K562 (cell line): ENCODE results near the gene OR2V1. TPM values are rescaled to one million over a fixed set of nuclear protein-coding genes. Genes with fewer than 3 reads are reported as not detected.

Experiments
- ATAC-seq: fragments of 200-7000 bp; cut with Tn5 transposase; 3 replicates; pipeline ENCODE4 v1.9.1; 2020; ENCODE audit warnings: moderate library complexity
- BruUV-seq: library from RNA; stranded (reverse); fragments of 400-500 nt; replicated peaks from 2 replicates; lab custom pipeline; 2021; lab: Mats Ljungman, UMichigan
- CTCF ChIA-PET: fragments of 300-600 bp; formaldehyde crosslinking; extraction: SDS; loops from one replicate; lab custom pipeline; 2021; ENCODE audit warnings: low intra/inter-chr PET ratio; lab: Yijun Ruan, JAX
- POLR2A ChIA-PET: fragments of 300-600, 350-650 bp; sonication (Branson Sonifier 250); formaldehyde crosslinking; extraction: SDS; loops from one replicate; lab custom pipeline; 2021; ENCODE audit warnings: antibody characterized with exemption, inconsistent platforms; lab: Yijun Ruan, JAX
- DNase-seq, 4 experiments: peaks; one replicate each; pipeline versions ENCODE4 v3.0.0 to v3.0.0-alpha.2; 2011 to 2018; ENCODE audit warnings: low spot score in 3 of 4, mixed read lengths in 3 of 4; ENCODE audit errors: extremely low read depth in 1 of 4
- FAIRE-seq: peaks from 2 replicates; lab custom pipeline; 2011; peaks lifted over from hg19 to GRCh38; lab: Jason Lieb, UNC
- H2AFZ ChIP-seq: 2 replicates; pipeline ENCODE4 v1.6.0; 2011; ENCODE audit warnings: low read depth, low read length, control low read depth, inconsistent platforms
- H3K27ac ChIP-seq: fragments of 200-600 bp; 3 replicates; pipeline ENCODE4 v1.8.0; 2011; ENCODE audit warnings: low read depth, mild to moderate bottlenecking, control low read depth, inconsistent platforms, low read length, moderate library complexity, mixed read lengths; ENCODE audit errors: extremely low read depth
- H3K27me3 ChIP-seq, 2 experiments: fragments of 300-600 bp in 1 of 2; 2 replicates in 1 of 2; 3 replicates in 1 of 2; pipeline versions ENCODE4 v1.6.0 to v1.8.0; 2011; ENCODE audit warnings: inconsistent platforms in 2 of 2, low read length in 2 of 2, mild to moderate bottlenecking in 1 of 2, mixed read lengths in 1 of 2, moderate library complexity in 1 of 2; ENCODE audit not compliant: control insufficient read depth in 2 of 2, insufficient read depth in 2 of 2
- H3K36me3 ChIP-seq: fragments of 300-600 bp; 3 replicates; pipeline ENCODE4 v1.8.0; 2011; ENCODE audit warnings: mild to moderate bottlenecking, low read length, inconsistent platforms; ENCODE audit not compliant: control insufficient read depth, insufficient read depth
- H3K4me1 ChIP-seq, 2 experiments: fragments of 200-600 bp in 1 of 2; replicated peaks in 1 of 2; 2 replicates in 1 of 2; 3 replicates in 1 of 2; pipeline versions ENCODE4 v1.5.1 to v1.8.0; 2011; ENCODE audit warnings: inconsistent platforms in 2 of 2, low read length in 2 of 2, mild to moderate bottlenecking in 1 of 2, mixed read lengths in 1 of 2, moderate library complexity in 1 of 2; ENCODE audit not compliant: control insufficient read depth in 2 of 2, insufficient read depth in 2 of 2
- H3K4me2 ChIP-seq: 2 replicates; pipeline ENCODE4 v1.6.1; 2011; ENCODE audit warnings: low read length, control low read depth, inconsistent platforms, mixed read lengths; ENCODE audit not compliant: insufficient read depth
- H3K4me3 ChIP-seq: fragments of 200-600 bp; sonication (generic), shearing (Covaris generic); 2 replicates; pipeline ENCODE4 v1.5.1; 2016; ENCODE audit warnings: control low read depth, inconsistent platforms
- H3K79me2 ChIP-seq: fragments of 200-600 bp; 3 replicates; pipeline ENCODE4 v1.8.0; 2011; ENCODE audit warnings: low read length, inconsistent platforms; ENCODE audit not compliant: control insufficient read depth, insufficient read depth
- H3K9ac ChIP-seq, 2 experiments: 2 replicates each; pipeline versions ENCODE4 v1.6.0 to v1.6.1; 2011; ENCODE audit warnings: low read depth in 2 of 2, low read length in 2 of 2, control low read depth in 1 of 2, inconsistent platforms in 1 of 2, mild to moderate bottlenecking in 1 of 2, mixed read lengths in 1 of 2; ENCODE audit not compliant: insufficient read depth in 1 of 2
- H3K9me1 ChIP-seq: one replicate; pipeline ENCODE4 v1.6.0; 2011; ENCODE audit warnings: inconsistent platforms, mild to moderate bottlenecking, low read length, moderate library complexity; ENCODE audit not compliant: control insufficient read depth, insufficient read depth
- H3K9me3 ChIP-seq: replicated peaks from 2 replicates; pipeline ENCODE4 v1.5.1; 2011; ENCODE audit warnings: low read depth, low read length, inconsistent platforms; ENCODE audit not compliant: control insufficient read depth, insufficient read depth
- H4K20me1 ChIP-seq: replicated peaks from 2 replicates; pipeline ENCODE4 v1.6.1; 2011; ENCODE audit warnings: low read length, inconsistent platforms, mixed read lengths; ENCODE audit not compliant: control insufficient read depth, insufficient read depth
- CREBBP ChIP-seq: IDR thresholded peaks from one replicate; pipeline ENCODE4 v1.6.1; 2012; ENCODE audit warnings: low read depth, mild to moderate bottlenecking, control low read depth, inconsistent platforms, low read length
- NKRF ChIP-seq: fragments of 450-650 bp; IDR thresholded peaks from 2 replicates; pipeline ENCODE4 v1.6.1; 2016; ENCODE audit warnings: borderline replicate concordance
- PHB2 ChIP-seq: fragments of 450-650 bp; IDR thresholded peaks from 2 replicates; pipeline ENCODE4 v1.6.1; 2017; ENCODE audit warnings: low read depth
- ZKSCAN3 ChIP-seq: fragments of 250-450 bp; sonication (Bioruptor Pico); IDR thresholded peaks from 2 replicates; pipeline ENCODE4 v1.4.0; 2020
- ZNF184 ChIP-seq: sonication (generic); formaldehyde crosslinking; IDR thresholded peaks from 2 replicates; pipeline ENCODE4 v1.5.0; 2020; ENCODE audit warnings: missing genetic modification reagents
- ZNF212 ChIP-seq: fragments of 450-650 bp; formaldehyde crosslinking; IDR thresholded peaks from 2 replicates; pipeline ENCODE4 v1.4.0; 2020; ENCODE audit warnings: mild to moderate bottlenecking
- ZNF263 ChIP-seq: sonication (generic); formaldehyde crosslinking; IDR thresholded peaks from 2 replicates; pipeline ENCODE4 v1.8.0; 2022; ENCODE audit warnings: mild to moderate bottlenecking, missing genetic modification reagents, borderline replicate concordance
- ZNF311 ChIP-seq: fragments of 250-450 bp; sonication (Bioruptor Pico); IDR thresholded peaks from 2 replicates; pipeline ENCODE4 v1.4.0; 2020; ENCODE audit warnings: mild to moderate bottlenecking, moderate library complexity
- WGBS: fragments of 100-300 bp; shearing (Covaris generic); methylation state at CpG from one replicate; pipeline ENCODE4 v1.1.6; 2016; ENCODE audit warnings: low coverage, mixed read lengths; ENCODE audit not compliant: insufficient coverage; ENCODE audit errors: missing lambda C conversion rate; 5-methylcytosine and 5-hydroxymethylcytosine counted together
- in situ Hi-C: fragments of 300-500 bp; cut with MboI; formaldehyde crosslinking; loops from 4 replicates; pipeline ENCODE4 v1.15.0; 2018; ENCODE audit warnings: inconsistent platforms, mixed read lengths
- intact Hi-C: fragments of 100-400 bp; cut with micrococcal nuclease; formaldehyde crosslinking; loops from 2 replicates; pipeline ENCODE4 v1.14.2; 2022
- polyA plus RNA-seq, 8 experiments: library from polyadenylated mRNA; depleted of rRNA in 4 of 8; stranded (reverse) in 5 of 8; unstranded in 3 of 8; fragments of >200 nt; fragmentation: Nextera tagmentation in 2 of 8; fragmentation: Illumina TruSeq in 1 of 8; extraction: Ambion mirVana in 2 of 8; extraction: Trizol in 1 of 8; gene quantifications; 2 replicates each; pipeline versions ENCODE4 v1.2.1 to v1.2.3, GENCODE V29; 2011 to 2014; ENCODE audit warnings: inconsistent platforms in 1 of 8, missing spikeins in 1 of 8
- total RNA-seq, 7 experiments: library from RNA; depleted of rRNA in 6 of 7; stranded (reverse); fragments of >200 nt in 6 of 7; fragmentation: Illumina TruSeq in 2 of 7; extraction: Trizol in 2 of 7; gene quantifications; 2 replicates each; pipeline versions ENCODE4 v1.2.1 to v1.2.3, GENCODE V29; 2011 to 2021; ENCODE audit warnings: low replicate concordance in 1 of 7

OR2V1 gene
- total and polyA plus RNA-seq, 9 of the 15 experiments (the other 6 are each of a cell fraction or from before 2014, with no cell fraction given) = 0.04 to 0.28 (median 0.15) TPM; not detected in 5

- Histone ChIP-seq H3K79me2 (no peaks in the 10 kb centered on the region), H3K9me3 (no peaks in the 10 kb centered on the region), H3K4me3 (no peak overlapping the region), H2AFZ (0 out of 2 replicates have a peak overlapping the region, but pooled peaks have one; percentile 4), H3K9ac (0 out of 4 replicates have a peak overlapping the region, but pooled peaks of 1 of the 2 experiments have one; percentile 54), H3K27ac (no peak overlapping the region), H3K4me2 (no peak overlapping the region), H3K4me1 (peaks cover 3 to 18% of the 10 kb centered on the region in 2 experiments; a peak in 4 of 5 replicates), H3K9me1 (no peaks in the 10 kb centered on the region), H3K27me3 (no peaks in the 10 kb centered on the region; a peak in 1 of 5 replicates), H3K36me3 (no peaks in the 10 kb centered on the region), H4K20me1 (no peaks in the 10 kb centered on the region)
- CTCF ChIA-PET = no interaction called here
- POLR2A ChIA-PET = interaction anchor here (1.0 kb wide), 1 partner anchor 8 kb away, joined by 3 read pairs; no protein-coding TSS in a partner anchor
- no peak for TF ChIP-seq NKRF
- TF ChIP-seq CREBBP = no peak
- no peak for TF ChIP-seq ZNF184 (CRISPR knock-in tag)
- no peak for TF ChIP-seq ZNF263 (CRISPR knock-in tag)
- TF ChIP-seq ZNF311 = no peak
- TF ChIP-seq PHB2 = no peak
- no peak for TF ChIP-seq ZNF212 (CRISPR knock-in tag)
- no peak for TF ChIP-seq ZKSCAN3 (CRISPR knock-in tag)
- 59% methylated on average over 7 of the region's 8 CpGs for WGBS
- intact Hi-C loops = no loop called here
- no peak for ATAC-seq
- no TSS peak for BruUV-seq
- no peak for FAIRE-seq
- no peak for DNase-seq
- in situ Hi-C loops = no loop called here
Observed at GRCh38 chr5:181119105-181119504, 11.9 kb downstream of the OR2V1 start.
